H1 (cell line): Measurements from ENCODE around the gene ANK2. TPM values are rescaled to one million over a fixed set of nuclear protein-coding genes. Genes with fewer than 3 reads are reported as not detected.

Source experiments
- CTCF ChIA-PET: fragments of 300-600 bp; sonication (Branson Sonifier 250); formaldehyde crosslinking; loops from one replicate; lab custom pipeline; 2021; ENCODE audit not compliant: partially characterized antibody; lab: Charles Lee
- POLR2A ChIA-PET: fragments of 300-600 bp; sonication (Branson Sonifier 250); formaldehyde crosslinking; loops from one replicate; lab custom pipeline; 2021; ENCODE audit warnings: inconsistent platforms; ENCODE audit not compliant: partially characterized antibody; lab: Charles Lee
- DNase-seq, 2 experiments: peaks; one replicate each; pipeline versions ENCODE4 v3.0.0 to v3.0.0-alpha.2; 2010 to 2022; ENCODE audit warnings: low spot score in 2 of 2, low read depth in 1 of 2, mixed read lengths in 1 of 2
- FAIRE-seq: peaks from 2 replicates; lab custom pipeline; 2011; peaks lifted over from hg19 to GRCh38; lab: Jason Lieb, UNC
- H2AFZ ChIP-seq: 2 replicates; pipeline ENCODE4 v1.8.1; 2012; ENCODE audit warnings: low read length, inconsistent platforms
- H2AK5ac ChIP-seq: 2 replicates; pipeline ENCODE4 v1.6.1; 2013; ENCODE audit warnings: low read depth, low read length
- H2BK120ac ChIP-seq: replicated peaks from 2 replicates; pipeline ENCODE3; 2013; ENCODE audit warnings: low read depth, low read length, inconsistent platforms
- H2BK12ac ChIP-seq: 2 replicates; pipeline ENCODE4 v1.6.1; 2013; ENCODE audit warnings: low read depth, low read length
- H2BK15ac ChIP-seq: 2 replicates; pipeline ENCODE4 v1.6.1; 2013; ENCODE audit warnings: low read length
- H2BK20ac ChIP-seq: 2 replicates; pipeline ENCODE4 v1.6.1; 2013; ENCODE audit warnings: low read length
- H2BK5ac ChIP-seq: 2 replicates; pipeline ENCODE4 v1.6.1; 2013; ENCODE audit warnings: low read depth, low read length
- H3K14ac ChIP-seq: 2 replicates; pipeline ENCODE4 v1.6.1; 2013; ENCODE audit warnings: inconsistent platforms; ENCODE audit not compliant: insufficient read length
- H3K18ac ChIP-seq: 2 replicates; pipeline ENCODE4 v1.6.1; 2013; ENCODE audit warnings: low read length; ENCODE audit errors: extremely low read depth
- H3K23ac ChIP-seq: 2 replicates; pipeline ENCODE4 v1.6.1; 2013; ENCODE audit warnings: inconsistent platforms; ENCODE audit not compliant: insufficient read length
- H3K23me2 ChIP-seq: 2 replicates; pipeline ENCODE4 v1.6.1; 2013; ENCODE audit warnings: low read depth, low read length
- H3K27ac ChIP-seq: 2 replicates; pipeline ENCODE4 v1.6.1; 2011; ENCODE audit warnings: low read depth, low read length, inconsistent platforms
- H3K27me3 ChIP-seq, 4 experiments: replicated peaks in 1 of 4; 1 replicate in 1 of 4; 2 replicates in 3 of 4; pipeline versions ENCODE4 v1.6.1 to v1.8.1; 2011 to 2013; ENCODE audit warnings: low read length in 3 of 4, mild to moderate bottlenecking in 3 of 4, inconsistent platforms in 2 of 4, mixed read lengths in 2 of 4, moderate library complexity in 1 of 4; ENCODE audit not compliant: control insufficient read depth in 3 of 4, insufficient read depth in 3 of 4; ENCODE audit errors: extremely low read depth in 1 of 4
- H3K36me3 ChIP-seq, 4 experiments: 2 replicates each; pipeline versions ENCODE4 v1.6.1 to v1.8.1; 2011 to 2013; ENCODE audit warnings: mild to moderate bottlenecking in 4 of 4, low read length in 3 of 4, moderate library complexity in 2 of 4, control low read depth in 1 of 4, inconsistent platforms in 1 of 4; ENCODE audit not compliant: insufficient read depth in 4 of 4, control insufficient read depth in 2 of 4
- H3K4ac ChIP-seq: replicated peaks from 2 replicates; pipeline ENCODE3; 2013; ENCODE audit warnings: low read length, low read depth, mixed read lengths, inconsistent platforms; ENCODE audit not compliant: insufficient read length
- H3K4me1 ChIP-seq, 4 experiments: replicated peaks in 1 of 4; 1 replicate in 1 of 4; 2 replicates in 3 of 4; pipeline versions ENCODE4 v1.6.1 to v1.8.1; 2011 to 2013; ENCODE audit warnings: low read length in 3 of 4, inconsistent platforms in 2 of 4, mixed read lengths in 1 of 4; ENCODE audit not compliant: insufficient read depth in 4 of 4, control insufficient read depth in 3 of 4
- H3K4me2 ChIP-seq, 2 experiments: 2 replicates each; pipeline versions ENCODE4 v1.6.1 to v1.8.1; 2011 to 2013; ENCODE audit warnings: low read depth in 2 of 2, low read length in 2 of 2, control low read depth in 1 of 2, inconsistent platforms in 1 of 2, mild to moderate bottlenecking in 1 of 2; ENCODE audit not compliant: insufficient read depth in 1 of 2
- H3K4me3 ChIP-seq, 4 experiments: fragments of 200-600, 300-600 bp in 1 of 4; sonication (generic), shearing (Covaris generic), sonication (Bioruptor Twin) in 1 of 4; 2 replicates each; pipeline versions ENCODE4 v1.5.1 to v1.8.1; 2011 to 2016; ENCODE audit warnings: low read length in 4 of 4, low read depth in 3 of 4, control low read depth in 2 of 4, inconsistent platforms in 2 of 4, mild to moderate bottlenecking in 2 of 4, mixed read lengths in 1 of 4, moderate library complexity in 1 of 4; ENCODE audit not compliant: insufficient read depth in 2 of 4; ENCODE audit errors: extremely low read depth in 1 of 4
- H3K56ac ChIP-seq: replicated peaks from 2 replicates; pipeline ENCODE3; 2013; ENCODE audit warnings: low read depth, mild to moderate bottlenecking, mixed read lengths, low read length, inconsistent platforms; ENCODE audit not compliant: insufficient read length
- H3K79me1 ChIP-seq: 2 replicates; pipeline ENCODE4 v1.6.1; 2013; ENCODE audit warnings: low read depth, low read length, control low read depth
- H3K79me2 ChIP-seq, 2 experiments: 2 replicates each; pipeline versions ENCODE4 v1.6.1 to v1.8.1; 2012 to 2013; ENCODE audit warnings: low read length in 2 of 2, mild to moderate bottlenecking in 2 of 2, inconsistent platforms in 1 of 2; ENCODE audit not compliant: insufficient read depth in 2 of 2, control insufficient read depth in 1 of 2
- H3K9ac ChIP-seq, 4 experiments: replicated peaks in 1 of 4; 1 replicate in 1 of 4; 2 replicates in 3 of 4; pipeline versions ENCODE4 v1.6.1 to v1.8.1; 2011 to 2013; ENCODE audit warnings: low read depth in 3 of 4, low read length in 3 of 4, control low read depth in 2 of 4, mild to moderate bottlenecking in 2 of 4, moderate library complexity in 2 of 4, inconsistent platforms in 1 of 4; ENCODE audit errors: extremely low read depth in 1 of 4
- H3K9me3 ChIP-seq, 2 experiments: 2 replicates each; pipeline versions ENCODE4 v1.6.1 to v1.8.1; 2012 to 2013; ENCODE audit warnings: mild to moderate bottlenecking in 2 of 2, moderate library complexity in 2 of 2, control low read depth in 1 of 2, inconsistent platforms in 1 of 2, low read depth in 1 of 2, low read length in 1 of 2, mixed read lengths in 1 of 2; ENCODE audit not compliant: insufficient read depth in 2 of 2
- H4K20me1 ChIP-seq, 2 experiments: replicated peaks in 1 of 2; 2 replicates each; pipeline versions ENCODE3 to v1.8.1; 2011 to 2013; ENCODE audit warnings: inconsistent platforms in 2 of 2, low read length in 2 of 2, mild to moderate bottlenecking in 1 of 2; ENCODE audit not compliant: insufficient read depth in 2 of 2, control insufficient read depth in 1 of 2
- H4K5ac ChIP-seq: 2 replicates; pipeline ENCODE4 v1.6.1; 2013; ENCODE audit warnings: low read length, low read depth, mixed read lengths, inconsistent platforms; ENCODE audit not compliant: insufficient read length
- H4K8ac ChIP-seq: 2 replicates; pipeline ENCODE4 v1.8.0; 2013; ENCODE audit warnings: mild to moderate bottlenecking, moderate library complexity, low read length, inconsistent platforms; ENCODE audit not compliant: insufficient read depth; ENCODE audit errors: extremely low read depth
- H4K91ac ChIP-seq: replicated peaks from 2 replicates; pipeline ENCODE3; 2013; ENCODE audit warnings: low read length, mixed read lengths, inconsistent platforms; ENCODE audit not compliant: insufficient read length
- FOSL1 ChIP-seq: IDR thresholded peaks from 2 replicates; pipeline ENCODE4 v1.6.1; 2011; ENCODE audit warnings: mild to moderate bottlenecking, low read depth, low read length, moderate library complexity; ENCODE audit not compliant: insufficient read depth
- HDAC6 ChIP-seq: IDR thresholded peaks from one replicate; pipeline ENCODE4 v1.7.1; 2012; ENCODE audit warnings: low read depth, mild to moderate bottlenecking, inconsistent platforms, low read length, moderate library complexity
- TAF1 ChIP-seq: IDR thresholded peaks from 2 replicates; pipeline ENCODE4 v1.6.1; 2011; ENCODE audit warnings: mild to moderate bottlenecking, low read depth, low read length
- TCF12 ChIP-seq: IDR thresholded peaks from 2 replicates; pipeline ENCODE4 v1.6.1; 2011; ENCODE audit warnings: low read depth, mild to moderate bottlenecking, low read length
- polyA plus RNA-seq, 7 experiments: library from polyadenylated mRNA; depleted of rRNA in 3 of 7; stranded (reverse) in 5 of 7; unstranded in 2 of 7; fragments of >200 nt in 5 of 7; fragments of 200-250 nt in 2 of 7; gene quantifications; 1 replicate in 5 of 7; 2 replicates in 1 of 7; 4 replicates in 1 of 7; pipeline versions ENCODE4 v1.2.1 to v1.2.3, GENCODE V29; 2011 to 2013; ENCODE audit warnings: missing spikeins in 2 of 7, mixed read lengths in 2 of 7
- total RNA-seq: library from RNA; stranded (reverse); fragmentation: NEBNext Ultra II Directional; extraction: Animal tissue kit (Norgen Biotek cat#: 25700); gene quantifications from 2 replicates; pipeline ENCODE4 v1.2.1, GENCODE V29; 2021

Gene ANK2
- total and polyA plus RNA-seq, 2 of the 8 experiments (the other 6 are each of a cell fraction or from before 2014, with no cell fraction given), result 14.2 to 35.1 TPM

DNA sequence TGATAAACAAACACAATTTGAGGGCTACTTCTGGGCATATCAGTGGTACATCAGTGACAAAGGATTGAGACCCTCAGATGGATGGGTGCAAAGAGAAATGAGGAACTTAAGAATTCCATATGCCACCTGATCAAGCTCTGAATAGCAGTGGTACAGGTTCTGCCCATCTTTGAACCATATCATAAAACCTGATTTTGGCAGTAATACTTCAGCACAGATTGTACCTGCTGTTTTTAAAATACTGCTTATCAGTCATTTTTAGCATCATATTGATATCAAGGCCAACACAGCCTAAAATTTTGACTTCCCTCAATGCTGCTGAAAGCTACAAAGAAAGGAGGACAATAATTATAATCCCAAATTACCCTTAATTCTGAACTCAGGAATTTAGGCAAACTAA lies 41.5 kb downstream of the ANK2 start:
- no peak for FAIRE-seq

More for the DNA sequence above, 41.5 kb downstream of the ANK2 start:
- no peaks in the 10 kb centered on the region; the same call in 1 of the 2 replicates for H3K79me1 ChIP-seq
- H3K4me3 ChIP-seq, result no peak overlapping the region
- no peak for DNase-seq
- no peak overlapping the region for H3K4ac ChIP-seq
- H3K9me3 ChIP-seq, result no peaks in the 10 kb centered on the region
- H3K36me3 ChIP-seq, result no peaks in the 10 kb centered on the region
- no peak overlapping the region for H3K9ac ChIP-seq
- H3K23ac ChIP-seq, result no peak overlapping the region
- H4K91ac ChIP-seq, result no peak overlapping the region
- no peak overlapping the region for H3K18ac ChIP-seq
- no peak overlapping the region for H3K56ac ChIP-seq
- H3K27me3 ChIP-seq, result no peaks in the 10 kb centered on the region
- H2AFZ ChIP-seq, result no peak overlapping the region
- no peaks in the 10 kb centered on the region for H3K4me1 ChIP-seq
- H2BK5ac ChIP-seq, result no peak overlapping the region
- H3K14ac ChIP-seq, result no peak overlapping the region
- H3K27ac ChIP-seq, result no peak overlapping the region
- H2BK12ac ChIP-seq, result no peak overlapping the region
- H3K79me2 ChIP-seq, result no peaks in the 10 kb centered on the region
- no peak overlapping the region for H2BK15ac ChIP-seq
- H4K20me1 ChIP-seq, result no peaks in the 10 kb centered on the region
- no peak for TF ChIP-seq FOSL1
- TF ChIP-seq HDAC6, result no peak
- TF ChIP-seq TCF12, result no peak
- TF ChIP-seq TAF1, result no peak
- CTCF ChIA-PET, result interaction anchor here (1.4 kb wide), 1 partner anchor 139 kb away, joined by 5 read pairs; no protein-coding TSS in a partner anchor
- no peak overlapping the region for H3K4me2 ChIP-seq
- H3K23me2 ChIP-seq, result no peaks in the 10 kb centered on the region
- no peak overlapping the region for H2BK120ac ChIP-seq
- no peak overlapping the region for H4K8ac ChIP-seq
- no peak overlapping the region for H2BK20ac ChIP-seq
- H2AK5ac ChIP-seq, result no peak overlapping the region
- POLR2A ChIA-PET, result no interaction called here
- no peak overlapping the region for H4K5ac ChIP-seq
